Thyroid gland (tissue), 4 donors: Measurements from ENCODE around the gene ASCL5. TPM values are rescaled to one million over a fixed set of nuclear protein-coding genes. Genes with fewer than 3 reads are reported as not detected.

Experiments
- DNase-seq, 2 donors: peaks; one replicate each; pipeline ENCODE4 v3.0.0-alpha.2; 2019
- H3K27ac ChIP-seq, 3 donors: fragments of 200-600 bp; sonication (generic); 1 replicate in 2 of 3; 2 replicates in 1 of 3; pipeline ENCODE4 v1.5.1; 2016 to 2019; ENCODE audit warnings: mild to moderate bottlenecking in 1 of 3, moderate library complexity in 1 of 3
- H3K27me3 ChIP-seq: fragments of 200-600 bp; sonication (generic); one replicate; pipeline ENCODE4 v1.5.1; 2019
- H3K36me3 ChIP-seq, 2 donors: fragments of 200-600 bp; sonication (generic); one replicate each; pipeline ENCODE4 v1.5.1; 2016 to 2019
- H3K4me1 ChIP-seq, 2 donors: fragments of 200-600 bp; sonication (generic); one replicate each; pipeline ENCODE4 v1.5.1; 2017 to 2019
- H3K4me3 ChIP-seq, 3 donors: fragments of 200-600 bp; sonication (generic); replicated peaks in 1 of 3; 1 replicate in 2 of 3; 2 replicates in 1 of 3; pipeline ENCODE4 v1.5.1; 2016; ENCODE audit warnings: mild to moderate bottlenecking in 1 of 3
- H3K9me3 ChIP-seq: fragments of 200-600 bp; sonication (generic); one replicate; pipeline ENCODE4 v1.5.1; 2017
- CTCF ChIP-seq, 6 experiments: fragments of 200-600 bp in 3 of 6; fragments of 450-650 bp in 3 of 6; sonication (generic) in 3 of 6; IDR thresholded peaks; one replicate each; pipeline ENCODE4 v1.5.1; 2016 to 2019; ENCODE audit warnings: antibody characterized with exemption in 6 of 6, mild to moderate bottlenecking in 2 of 6, inconsistent platforms in 1 of 6, moderate library complexity in 1 of 6
- POLR2A ChIP-seq, 2 donors: fragments of 450-650 bp; IDR thresholded peaks; one replicate each; pipeline ENCODE4 v1.6.1; 2017; ENCODE audit warnings: antibody characterized with exemption in 2 of 2, mild to moderate bottlenecking in 2 of 2, moderate library complexity in 1 of 2
- WGBS, 2 donors: methylation state at CpG; one replicate each; pipeline ENCODE4 v1.1.5; 2017; 5-methylcytosine and 5-hydroxymethylcytosine counted together
- intact Hi-C: fragments of 100-400 bp; cut with DNase I; formaldehyde crosslinking; loops from one replicate; pipeline ENCODE4 v1.15.1; 2023
- total RNA-seq, 4 donors: library from RNA; depleted of rRNA; stranded (reverse); fragments of >200 nt; gene quantifications; one replicate each; pipeline ENCODE4 v1.2.3, GENCODE V29; 2016

Gene ASCL5
- total RNA-seq, 4 donors from 2014 or later, result not detected

GRCh38 chr1:201137024-201137392, 10.0 kb upstream of the ASCL5 start:
- TF ChIP-seq POLR2A (IDR thresholded peaks at IDR 0.05) (no peak), CTCF (IDR thresholded peaks at IDR 0.05) (no peak)
- no peaks in the 10 kb centered on the region for H3K9me3 ChIP-seq
- H3K27me3 ChIP-seq, result no peaks in the 10 kb centered on the region
- DNase-seq, result no peak
- H3K4me1 ChIP-seq, result no peaks in the 10 kb centered on the region
- intact Hi-C loops, result no loop called here
- H3K27ac ChIP-seq, result no peak overlapping the region
- peaks cover 17 to 21% of the 10 kb centered on the region in 2 donors for H3K36me3 ChIP-seq
- no peak overlapping the region for H3K4me3 ChIP-seq
- 95 to 98% methylated on average over 5 of the region's 7 CpGs for WGBS, 2 donors

GRCh38 chr1:201136355-201137023, 9.5 kb upstream of the ASCL5 start:
- Histone ChIP-seq H3K27ac (no peak overlapping the region), H3K36me3 (peaks cover 17 to 21% of the 10 kb centered on the region in 2 donors), H3K4me1 (no peaks in the 10 kb centered on the region), H3K4me3 (no peak overlapping the region), H3K27me3 (no peaks in the 10 kb centered on the region), H3K9me3 (no peaks in the 10 kb centered on the region)
- intact Hi-C loops, result no loop called here
- no peak for DNase-seq
- 80 to 81% methylated on average over 8 of the region's 8 CpGs for WGBS, 2 donors
- TF ChIP-seq POLR2A (IDR thresholded peaks at IDR 0.05) (no peak), CTCF (IDR thresholded peaks at IDR 0.05) (no peak)

- Histone ChIP-seq H3K36me3 (peaks cover 10 to 17% of the 10 kb centered on the region in 2 donors), H3K4me3 (no peak overlapping the region), H3K27me3 (no peaks in the 10 kb centered on the region), H3K9me3 (no peaks in the 10 kb centered on the region), H3K4me1 (no peaks in the 10 kb centered on the region), H3K27ac (no peak overlapping the region)
- WGBS, 2 donors, result 86 to 97% methylated on average over 6 of the region's 6 CpGs
- intact Hi-C loops, result no loop called here
- DNase-seq, result no peak
- TF ChIP-seq POLR2A (IDR thresholded peaks at IDR 0.05) (no peak), CTCF (IDR thresholded peaks at IDR 0.05) (no peak)
Measured at GRCh38 chr1:201134405-201134804, 7.4 kb upstream of the ASCL5 start.

GRCh38 chr1:201131398-201131797, 4.4 kb upstream of the ASCL5 start:
- 65 to 73% methylated on average over 4 of the region's 4 CpGs for WGBS, 2 donors
- Histone ChIP-seq H3K27ac (no peak overlapping the region), H3K4me3 (no peak overlapping the region), H3K4me1 (no peaks in the 10 kb centered on the region), H3K9me3 (no peaks in the 10 kb centered on the region), H3K27me3 (no peaks in the 10 kb centered on the region), H3K36me3 (peaks cover 10 to 17% of the 10 kb centered on the region in 2 donors)
- intact Hi-C loops, result no loop called here
- TF ChIP-seq POLR2A (IDR thresholded peaks at IDR 0.05) (no peak), CTCF (IDR thresholded peaks at IDR 0.05) (no peak)
- DNase-seq, result no peak

GRCh38 chr1:201128962-201129361, 2.0 kb upstream of the ASCL5 start:
- no peak for TF ChIP-seq POLR2A (IDR thresholded peaks at IDR 0.05)
- TF ChIP-seq CTCF (IDR thresholded peaks at IDR 0.05), result no peak
- no peaks in the 10 kb centered on the region for H3K36me3 ChIP-seq
- intact Hi-C loops, result no loop called here
- no peak overlapping the region for H3K27ac ChIP-seq
- no peak overlapping the region for H3K4me3 ChIP-seq
- H3K9me3 ChIP-seq, result no peaks in the 10 kb centered on the region
- H3K27me3 ChIP-seq, result no peaks in the 10 kb centered on the region
- no peaks in the 10 kb centered on the region for H3K4me1 ChIP-seq
- DNase-seq, result no peak
- WGBS, 2 donors, result 96 to 97% methylated on average over 13 of the region's 13 CpGs
